ENCODE measurements around the gene TSNAXIP1.

Gene TSNAXIP1

DNA sequence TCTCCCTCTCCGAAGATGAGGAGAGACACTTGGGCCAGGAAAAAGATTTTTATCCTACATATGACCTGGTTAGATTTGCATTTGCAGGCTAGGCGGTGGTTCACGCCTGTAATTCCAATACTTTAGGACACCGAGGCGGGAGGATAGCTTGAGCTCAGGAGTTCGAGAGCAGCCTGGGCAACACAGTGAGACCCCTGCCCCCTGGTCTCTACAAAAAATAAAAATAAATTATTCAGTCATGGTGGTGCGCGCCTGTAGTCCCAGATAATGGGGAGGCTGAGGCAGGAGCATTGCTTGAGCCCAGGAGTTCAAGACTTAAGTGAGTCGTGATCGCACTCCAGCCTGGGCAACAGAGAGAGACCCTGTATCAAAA lies 27.5 kb downstream of the TSNAXIP1 start:
- TF ChIP-seq NFIC (IDR thresholded peaks at IDR 0.05) (no peak), TCF12 (IDR thresholded peaks at IDR 0.05; ENCODE audit: low read depth) (no peak), YY1 (IDR thresholded peaks at IDR 0.05; ENCODE audit: low read depth) (no peak), TEAD4 (IDR thresholded peaks at IDR 0.05) (no peak), USF1 (IDR thresholded peaks at IDR 0.05) (no peak), RAD21 (IDR thresholded peaks at IDR 0.05; ENCODE audit: low read depth) (no peak), REST (IDR thresholded peaks at IDR 0.05; ENCODE audit: low read depth) (no peak), TAF1 (IDR thresholded peaks at IDR 0.05; ENCODE audit: low read depth) (no peak), EP300 (IDR thresholded peaks at IDR 0.05; ENCODE audit: borderline replicate concordance) (no peak), FOXM1 (IDR thresholded peaks at IDR 0.05; ENCODE audit: borderline replicate concordance, low read depth) (no peak), CREB1 (IDR thresholded peaks at IDR 0.05; ENCODE audit: low read depth) (no peak), EGR1 (IDR thresholded peaks at IDR 0.05) (no peak), MAX (IDR thresholded peaks at IDR 0.05) (no peak)

GRCh38 chr16:67837811-67838210 lies 31.1 kb downstream of the TSNAXIP1 start:
- TF ChIP-seq ZBTB7A (IDR thresholded peaks at IDR 0.05; ENCODE audit: low read depth) (no peak), REST (IDR thresholded peaks at IDR 0.05; ENCODE audit: low read depth) (no peak), YY1 (IDR thresholded peaks at IDR 0.05; ENCODE audit: low read depth) (no peak), EGR1 (IDR thresholded peaks at IDR 0.05) (no peak), TEAD4 (IDR thresholded peaks at IDR 0.05) (no peak), EP300 (IDR thresholded peaks at IDR 0.05; ENCODE audit: borderline replicate concordance) (no peak), CREB1 (IDR thresholded peaks at IDR 0.05; ENCODE audit: low read depth) (no peak), MAX (IDR thresholded peaks at IDR 0.05) (no peak), USF1 (IDR thresholded peaks at IDR 0.05) (no peak), RAD21 (IDR thresholded peaks at IDR 0.05; ENCODE audit: low read depth) (no peak), FOXM1 (IDR thresholded peaks at IDR 0.05; ENCODE audit: borderline replicate concordance, low read depth) (no peak), TAF1 (IDR thresholded peaks at IDR 0.05; ENCODE audit: low read depth) (no peak), NFIC (IDR thresholded peaks at IDR 0.05) (no peak)

- no peak for TF ChIP-seq TAF1 (IDR thresholded peaks at IDR 0.05; ENCODE audit: low read depth)
- TF ChIP-seq REST (IDR thresholded peaks at IDR 0.05; ENCODE audit: low read depth) = no peak
- TF ChIP-seq USF1 (IDR thresholded peaks at IDR 0.05) = no peak
- no peak for TF ChIP-seq RAD21 (IDR thresholded peaks at IDR 0.05; ENCODE audit: low read depth)
- no peak for TF ChIP-seq TEAD4 (IDR thresholded peaks at IDR 0.05)
- no peak for TF ChIP-seq ZBTB7A (IDR thresholded peaks at IDR 0.05; ENCODE audit: low read depth)
- no peak for TF ChIP-seq EP300 (IDR thresholded peaks at IDR 0.05; ENCODE audit: borderline replicate concordance)
- TF ChIP-seq NFIC (IDR thresholded peaks at IDR 0.05) = no peak
- TF ChIP-seq CEBPB (IDR thresholded peaks at IDR 0.05) = no peak
- no peak for TF ChIP-seq EGR1 (IDR thresholded peaks at IDR 0.05)
- TF ChIP-seq YY1 (IDR thresholded peaks at IDR 0.05; ENCODE audit: low read depth) = no peak
- no peak for TF ChIP-seq CREB1 (IDR thresholded peaks at IDR 0.05; ENCODE audit: low read depth)
- no peak for TF ChIP-seq TCF12 (IDR thresholded peaks at IDR 0.05; ENCODE audit: low read depth)
- TF ChIP-seq MAX (IDR thresholded peaks at IDR 0.05) = no peak
- no peak for TF ChIP-seq FOXM1 (IDR thresholded peaks at IDR 0.05; ENCODE audit: borderline replicate concordance, low read depth)
These were observed 34.6 kb downstream of the TSNAXIP1 start for GRCh38 chr16:67841198-67841815.

Data from Ishikawa (cell line).